Measurements from ENCODE around the gene HP.
"Not testable (repeated sequence)": the region's sequence is repeated elsewhere in the genome, so short reads cannot be mapped to it uniquely, and the experiment has no call there.

HP gene

GRCh38 chr16:72064361-72064894, 10.1 kb downstream of the HP start:
- no peaks in the 10 kb centered on the region for H3K27me3 ChIP-seq
- H3K4me3 ChIP-seq (ENCODE audit: low read depth in 1 of 2, low read length in 1 of 2) = no peak overlapping the region
- peaks cover 10 to 20% of the 10 kb centered on the region in 2 experiments for H3K4me1 ChIP-seq (ENCODE audit: control insufficient read depth in 1 of 2, insufficient read depth in 1 of 2, low read depth in 1 of 2, low read length in 1 of 2)
- peaks cover 10% of the 10 kb centered on the region for H3K36me3 ChIP-seq
- no peaks in the 10 kb centered on the region for H3K9me3 ChIP-seq
- TF ChIP-seq CTCF (IDR thresholded peaks at IDR 0.05) = no peak
- H3K27ac ChIP-seq = no peak overlapping the region

- H3K36me3 ChIP-seq = no peaks in the 10 kb centered on the region
- no peaks in the 10 kb centered on the region for H3K27me3 ChIP-seq
- no peak for TF ChIP-seq CTCF (IDR thresholded peaks at IDR 0.05)
- H3K27ac ChIP-seq = no peak overlapping the region
- no peaks in the 10 kb centered on the region for H3K9me3 ChIP-seq
- H3K4me1 ChIP-seq (ENCODE audit: control insufficient read depth in 1 of 2, insufficient read depth in 1 of 2, low read depth in 1 of 2, low read length in 1 of 2) = peaks cover 10 to 21% of the 10 kb centered on the region in 2 experiments
- H3K4me3 ChIP-seq (ENCODE audit: low read depth in 1 of 2, low read length in 1 of 2) = no peak overlapping the region
Observed at GRCh38 chr16:72066747-72067146, 12.4 kb downstream of the HP start.

GRCh38 chr16:72068930-72069329, 14.6 kb downstream of the HP start:
- no peaks in the 10 kb centered on the region for H3K27me3 ChIP-seq
- no peak for TF ChIP-seq CTCF (IDR thresholded peaks at IDR 0.05)
- no peaks in the 10 kb centered on the region for H3K9me3 ChIP-seq
- H3K27ac ChIP-seq = no peak overlapping the region
- H3K4me3 ChIP-seq (ENCODE audit: low read depth in 1 of 2, low read length in 1 of 2) = no peak overlapping the region
- H3K36me3 ChIP-seq = no peaks in the 10 kb centered on the region
- peaks cover 10 to 21% of the 10 kb centered on the region in 2 experiments for H3K4me1 ChIP-seq (ENCODE audit: control insufficient read depth in 1 of 2, insufficient read depth in 1 of 2, low read depth in 1 of 2, low read length in 1 of 2)

GRCh38 chr16:72072514-72073342, 18.4 kb downstream of the HP start:
- Histone ChIP-seq H3K27ac (no peak overlapping the region), H3K4me1 (ENCODE audit: control insufficient read depth in 1 of 2, insufficient read depth in 1 of 2, low read depth in 1 of 2, low read length in 1 of 2) (peaks cover 10% of the 10 kb centered on the region in 2 experiments), H3K4me3 (ENCODE audit: low read depth in 1 of 2, low read length in 1 of 2) (no peak overlapping the region), H3K36me3 (no peaks in the 10 kb centered on the region), H3K27me3 (no peaks in the 10 kb centered on the region), H3K9me3 (no peaks in the 10 kb centered on the region)
- no peak for TF ChIP-seq CTCF (IDR thresholded peaks at IDR 0.05)

GRCh38 chr16:72073560-72074230, 19.4 kb downstream of the HP start:
- no peak overlapping the region for H3K27ac ChIP-seq
- H3K4me3 ChIP-seq (ENCODE audit: low read depth in 1 of 2, low read length in 1 of 2) = no peak overlapping the region
- H3K36me3 ChIP-seq = peaks cover 4% of the 10 kb centered on the region
- no peaks in the 10 kb centered on the region for H3K9me3 ChIP-seq
- no peak for TF ChIP-seq CTCF (IDR thresholded peaks at IDR 0.05)
- no peaks in the 10 kb centered on the region for H3K27me3 ChIP-seq
- H3K4me1 ChIP-seq (ENCODE audit: control insufficient read depth in 1 of 2, insufficient read depth in 1 of 2, low read depth in 1 of 2, low read length in 1 of 2) = peaks cover 7 to 8% of the 10 kb centered on the region in 2 experiments

GRCh38 chr16:72075067-72075466, 20.8 kb downstream of the HP start:
- not testable (repeated sequence) for H3K4me1 ChIP-seq (ENCODE audit: control insufficient read depth in 1 of 2, insufficient read depth in 1 of 2, low read depth in 1 of 2, low read length in 1 of 2); H3K9me3 ChIP-seq; H3K27ac ChIP-seq; H3K36me3 ChIP-seq; H3K4me3 ChIP-seq (ENCODE audit: low read depth in 1 of 2, low read length in 1 of 2); H3K27me3 ChIP-seq

GRCh38 chr16:72076991-72077706, 22.8 kb downstream of the HP start:
- not testable (repeated sequence) for H3K4me1 ChIP-seq (ENCODE audit: control insufficient read depth in 1 of 2, insufficient read depth in 1 of 2, low read depth in 1 of 2, low read length in 1 of 2); H3K9me3 ChIP-seq; H3K27ac ChIP-seq; H3K4me3 ChIP-seq (ENCODE audit: low read depth in 1 of 2, low read length in 1 of 2); H3K27me3 ChIP-seq; H3K36me3 ChIP-seq
